Stomach (tissue), 9 donors: ENCODE measurements around the gene SLC25A40. TPM values are rescaled to one million over a fixed set of nuclear protein-coding genes. Genes with fewer than 3 reads are reported as not detected.

Experiments used
- DNase-seq, 2 donors: peaks; one replicate each; pipeline versions ENCODE4 v3.0.0 to v3.0.0-alpha.2; 2013 to 2019
- H3K27ac ChIP-seq, 5 donors: fragments of 200-600 bp in 4 of 5; sonication (generic) in 4 of 5; one replicate each; pipeline ENCODE4 v1.5.1; 2013 to 2019; ENCODE audit warnings: mild to moderate bottlenecking in 1 of 5, moderate library complexity in 1 of 5
- H3K27me3 ChIP-seq, 3 donors: fragments of 200-600 bp; sonication (generic); one replicate each; pipeline ENCODE4 v1.5.1; 2017 to 2019; ENCODE audit warnings: mixed run types in 1 of 3
- H3K36me3 ChIP-seq, 4 donors: fragments of 200-600 bp; sonication (generic); 1 replicate in 3 of 4; 2 replicates in 1 of 4; pipeline ENCODE4 v1.5.1; 2016 to 2019
- H3K4me1 ChIP-seq, 4 donors: fragments of 200-600 bp; sonication (generic); one replicate each; pipeline ENCODE4 v1.5.1; 2016 to 2019
- H3K4me3 ChIP-seq, 4 donors: fragments of 200-600 bp; sonication (generic) in 3 of 4; one replicate each; pipeline ENCODE4 v1.5.1; 2016 to 2019; ENCODE audit warnings: mild to moderate bottlenecking in 1 of 4
- H3K9me3 ChIP-seq, 4 donors: fragments of 200-600 bp; sonication (generic); one replicate each; pipeline ENCODE4 v1.5.1; 2016 to 2019
- EP300 ChIP-seq: sonication (generic); formaldehyde crosslinking; IDR thresholded peaks from one replicate; pipeline ENCODE4 v1.6.1; 2017; ENCODE audit warnings: antibody characterized with exemption
- POLR2A ChIP-seq, 4 donors: fragments of 450-650 bp; IDR thresholded peaks; one replicate each; pipeline ENCODE4 v1.6.1; 2016; ENCODE audit warnings: antibody characterized with exemption in 4 of 4, control low read depth in 2 of 4, mild to moderate bottlenecking in 1 of 4, moderate library complexity in 1 of 4
- POLR2AphosphoS5 ChIP-seq, 3 donors: sonication (generic); formaldehyde crosslinking; IDR thresholded peaks; one replicate each; pipeline ENCODE4 v1.6.1; 2016; ENCODE audit warnings: antibody characterized with exemption in 3 of 3
- WGBS, 5 donors: extraction: QIAGEN DNeasy Blood & Tissue Kit in 3 of 5; methylation state at CpG; one replicate each; pipeline versions ENCODE4 v1.1.5 to v1.1.7; 2013 to 2018; 5-methylcytosine and 5-hydroxymethylcytosine counted together
- intact Hi-C: fragments of 100-400 bp; cut with DNase I; formaldehyde crosslinking; loops from one replicate; pipeline ENCODE4 v1.15.1; 2023; ENCODE audit warnings: low total_unique reads
- polyA plus RNA-seq, 3 donors: library from polyadenylated mRNA; stranded (reverse); fragments of 200-250 nt; gene quantifications; one replicate each; pipeline ENCODE4 v1.2.3, GENCODE V29; 2013
- total RNA-seq, 5 donors: library from RNA; depleted of rRNA; stranded (reverse); fragments of >200 nt; gene quantifications; one replicate each; pipeline versions ENCODE4 v1.1.0 to v1.2.3, GENCODE V29; 2014 to 2016
- TF ChIP-seq, protein P1 (sequence below), 7 experiments: fragments of 450-650 bp in 4 of 7; fragments of 200-600 bp in 3 of 7; sonication (generic) in 3 of 7; IDR thresholded peaks; one replicate each; pipeline ENCODE4 v1.5.1; 2016 to 2019; ENCODE audit warnings: antibody characterized with exemption in 7 of 7, control low read depth in 2 of 7, mild to moderate bottlenecking in 1 of 7
- donor health status: healthy with polysubstance abuse.
- donor health status: Bipolar disorder and iron deficiency.
- donor health status: healthy.

SLC25A40 gene
- total and polyA plus RNA-seq, 8 donors, result 3.5 to 22.0 (median 8.1) TPM; not detected in 1

DNA sequence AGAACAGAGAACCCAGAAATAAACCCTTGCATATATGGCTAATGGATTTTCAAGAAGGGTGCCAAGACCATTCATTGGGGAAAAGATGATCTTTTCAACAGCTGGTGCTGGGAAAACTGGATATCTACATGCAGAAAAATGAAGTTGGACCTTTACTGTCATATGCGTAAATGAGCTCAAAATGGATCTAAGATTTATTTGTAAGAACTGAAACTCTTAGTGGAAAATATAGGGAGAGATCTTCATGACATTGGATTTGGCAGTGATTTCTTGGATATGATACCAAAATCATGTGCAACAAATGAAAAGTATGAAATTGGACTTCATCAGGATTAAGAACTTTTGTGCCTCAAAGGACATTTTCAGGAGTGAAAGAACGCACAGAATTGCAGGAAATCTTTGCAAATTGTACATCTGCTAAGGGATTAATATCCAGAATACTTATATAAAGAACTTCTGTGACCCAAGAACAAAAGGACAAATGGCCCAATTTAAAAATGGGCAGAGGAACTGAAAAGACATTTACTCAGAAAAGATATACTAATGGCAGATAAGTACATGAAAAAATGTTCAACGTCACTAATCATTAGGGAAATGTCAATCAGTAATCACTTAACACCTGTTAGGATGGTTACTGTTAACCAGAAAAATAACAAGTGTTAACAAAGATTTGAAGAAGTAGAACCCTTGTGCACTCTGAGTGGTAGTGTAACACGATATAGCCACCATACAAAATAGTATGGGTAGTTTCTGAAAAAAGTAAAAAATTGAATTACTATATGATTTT lies 6.2 kb upstream of the SLC25A40 start:
- intact Hi-C loops, result no loop called here
- Histone ChIP-seq H3K9me3 (no peaks in the 10 kb centered on the region), H3K27ac (no peak overlapping the region), H3K27me3 (no peaks in the 10 kb centered on the region), H3K36me3 (peaks cover 0 to 16% (median 10%) of the 10 kb centered on the region in 4 donors), H3K4me3 (no peak overlapping the region), H3K4me1 (peaks cover 0 to 18% (median 9%) of the 10 kb centered on the region in 4 donors)
- no peak for TF ChIP-seq EP300
- TF ChIP-seq POLR2A (IDR thresholded peaks at IDR 0.05), result no peak
- TF ChIP-seq, protein P1, sequence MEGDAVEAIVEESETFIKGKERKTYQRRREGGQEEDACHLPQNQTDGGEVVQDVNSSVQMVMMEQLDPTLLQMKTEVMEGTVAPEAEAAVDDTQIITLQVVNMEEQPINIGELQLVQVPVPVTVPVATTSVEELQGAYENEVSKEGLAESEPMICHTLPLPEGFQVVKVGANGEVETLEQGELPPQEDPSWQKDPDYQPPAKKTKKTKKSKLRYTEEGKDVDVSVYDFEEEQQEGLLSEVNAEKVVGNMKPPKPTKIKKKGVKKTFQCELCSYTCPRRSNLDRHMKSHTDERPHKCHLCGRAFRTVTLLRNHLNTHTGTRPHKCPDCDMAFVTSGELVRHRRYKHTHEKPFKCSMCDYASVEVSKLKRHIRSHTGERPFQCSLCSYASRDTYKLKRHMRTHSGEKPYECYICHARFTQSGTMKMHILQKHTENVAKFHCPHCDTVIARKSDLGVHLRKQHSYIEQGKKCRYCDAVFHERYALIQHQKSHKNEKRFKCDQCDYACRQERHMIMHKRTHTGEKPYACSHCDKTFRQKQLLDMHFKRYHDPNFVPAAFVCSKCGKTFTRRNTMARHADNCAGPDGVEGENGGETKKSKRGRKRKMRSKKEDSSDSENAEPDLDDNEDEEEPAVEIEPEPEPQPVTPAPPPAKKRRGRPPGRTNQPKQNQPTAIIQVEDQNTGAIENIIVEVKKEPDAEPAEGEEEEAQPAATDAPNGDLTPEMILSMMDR (IDR thresholded peaks at IDR 0.05), result no peak
- DNase-seq, result no peak
- WGBS, 5 donors, result 79 to 90% (median 85%) methylated on average over 4 of the region's 4 CpGs

DNA sequence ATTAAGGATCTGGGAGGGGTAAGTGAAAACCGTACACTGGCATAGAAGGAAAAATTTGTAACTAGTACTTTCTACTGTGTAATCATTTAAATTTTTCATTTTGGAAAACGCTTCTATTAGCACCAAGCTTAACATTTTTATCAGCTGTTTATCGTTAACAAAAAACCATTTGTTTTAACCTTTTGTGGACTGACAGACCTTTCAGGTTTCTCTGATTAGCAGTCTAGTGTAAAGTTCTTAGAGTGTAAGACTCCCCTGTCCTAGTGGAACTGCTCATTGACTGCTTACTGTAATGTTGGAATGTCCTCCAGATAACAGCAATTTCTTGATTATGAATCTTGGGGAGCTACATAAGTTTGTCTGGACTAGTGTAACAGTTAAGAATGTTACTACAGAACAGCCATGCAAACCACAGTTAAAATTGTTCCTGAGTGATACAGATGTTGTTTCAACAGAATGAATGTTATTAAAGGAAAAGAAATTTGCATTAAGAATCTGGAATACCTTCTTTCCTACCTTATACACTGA lies 2.1 kb upstream of the SLC25A40 start:
- DNase-seq, result peak in 1 of 2 donors; percentile 8
- peaks cover 0 to 46% (median 22%) of the 10 kb centered on the region in 4 donors for H3K4me1 ChIP-seq
- H3K27ac ChIP-seq, result no peak overlapping the region
- 32 to 46% (median 39%) methylated on average over 3 of the region's 3 CpGs for WGBS, 5 donors
- TF ChIP-seq POLR2A (IDR thresholded peaks at IDR 0.05), result no peak
- no peak for TF ChIP-seq POLR2AphosphoS5 (IDR thresholded peaks at IDR 0.05)
- TF ChIP-seq EP300, result no peak
- TF ChIP-seq, protein P1 (IDR thresholded peaks at IDR 0.05), result no peak
- H3K4me3 ChIP-seq, result no peak overlapping the region
- no peaks in the 10 kb centered on the region for H3K27me3 ChIP-seq
- intact Hi-C loops, result no loop called here
- H3K9me3 ChIP-seq, result no peaks in the 10 kb centered on the region
- H3K36me3 ChIP-seq, result no peaks in the 10 kb centered on the region

DNA sequence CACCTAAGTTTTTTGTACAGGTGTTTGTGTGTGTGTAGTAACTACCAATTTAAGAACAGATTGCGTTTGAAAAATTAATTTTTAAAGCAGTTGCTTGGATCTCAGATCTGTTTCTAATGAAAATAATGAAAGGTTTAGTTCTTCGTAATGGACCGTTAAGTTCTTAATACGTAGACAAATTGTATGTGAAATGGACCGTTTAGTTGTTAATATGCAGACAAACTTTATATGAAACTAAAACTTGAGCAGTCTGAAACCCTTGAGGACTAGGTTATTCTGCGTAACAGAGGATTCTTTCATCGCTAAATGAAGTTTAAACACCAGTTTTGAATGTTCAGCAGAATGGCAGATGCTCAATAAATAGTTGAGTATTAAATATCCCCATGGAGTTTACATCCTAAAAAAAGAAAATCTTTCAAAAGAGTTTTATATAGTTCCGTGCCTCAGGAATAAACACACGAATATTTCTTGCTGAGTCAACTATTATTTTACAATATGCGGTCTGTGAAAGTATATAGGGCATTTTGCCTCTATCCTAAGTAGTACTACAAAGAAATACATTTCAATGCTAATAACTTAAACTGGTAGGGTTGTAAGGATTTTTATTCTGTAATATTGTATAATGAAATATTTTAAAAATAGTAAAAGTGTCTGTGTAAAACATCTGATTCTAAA lies 1.3 kb upstream of the SLC25A40 start:
- no peaks in the 10 kb centered on the region for H3K36me3 ChIP-seq
- H3K4me3 ChIP-seq, result peak overlapping the region; percentile 72 to 87 (median 80)
- DNase-seq, result peak in 1 of 2 donors; percentile 7
- H3K4me1 ChIP-seq, result peaks cover 0 to 46% (median 22%) of the 10 kb centered on the region in 4 donors
- no peaks in the 10 kb centered on the region for H3K27me3 ChIP-seq
- intact Hi-C loops, result no loop called here
- peak overlapping the region in 4 of 5 donors; percentile 95 to 98 (median 96) for H3K27ac ChIP-seq
- H3K9me3 ChIP-seq, result peaks cover 0 to 2% (median 0%) of the 10 kb centered on the region in 4 donors
- WGBS, 5 donors, result 3 to 5% (median 4%) methylated on average over 10 of the region's 10 CpGs
- TF ChIP-seq POLR2A (IDR thresholded peaks at IDR 0.05) (no peak), EP300 (no peak), POLR2AphosphoS5 (IDR thresholded peaks at IDR 0.05) (no peak)
- TF ChIP-seq, protein P1 (IDR thresholded peaks at IDR 0.05), result no peak

DNA sequence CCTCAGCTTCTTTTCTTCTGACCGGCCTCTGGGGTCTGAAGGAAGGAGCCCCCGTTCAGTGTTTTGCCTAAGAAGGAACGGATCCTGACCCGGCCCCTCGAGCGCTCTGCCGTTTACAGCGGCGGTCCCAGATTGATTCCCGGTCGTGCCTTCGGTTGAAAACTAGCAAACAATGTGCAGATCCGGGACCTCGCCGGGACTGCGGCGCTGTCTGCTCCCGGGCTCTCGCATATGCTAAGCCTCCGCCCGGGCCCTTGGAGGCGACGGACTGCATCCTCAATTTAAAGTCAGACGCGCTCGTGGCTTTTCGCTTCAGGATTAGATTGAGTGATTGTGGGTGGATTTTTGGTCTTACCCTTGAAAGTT lies 692 bp upstream of the SLC25A40 start:
- H3K27me3 ChIP-seq, result no peaks in the 10 kb centered on the region
- peaks cover 0 to 8% (median 0%) of the 10 kb centered on the region in 4 donors for H3K9me3 ChIP-seq
- peak overlapping the region; percentile 95 to 98 (median 97) for H3K27ac ChIP-seq
- H3K36me3 ChIP-seq, result no peaks in the 10 kb centered on the region
- H3K4me1 ChIP-seq, result peaks cover 0 to 46% (median 22%) of the 10 kb centered on the region in 4 donors
- peak in 1 of 3 donors; percentile 15 for TF ChIP-seq POLR2AphosphoS5 (IDR thresholded peaks at IDR 0.05)
- TF ChIP-seq, protein P1 (IDR thresholded peaks at IDR 0.05), result no peak
- 0% methylated on average over 17 to 27 of the region's 27 CpGs for WGBS, 5 donors
- intact Hi-C loops, result no loop called here
- peak overlapping the region; percentile 72 to 87 (median 80) for H3K4me3 ChIP-seq
- peak; percentile 70 to 87 for DNase-seq
